Spinal cord (tissue), 10 donors: Measurements from ENCODE around the gene NAT16. TPM values are rescaled to one million over a fixed set of nuclear protein-coding genes. Genes with fewer than 3 reads are reported as not detected.

ENCODE experiments used
- DNase-seq, 6 donors: peaks; one replicate each; pipeline versions ENCODE4 v3.0.0 to v3.0.0-alpha.2; 2013 to 2015; ENCODE audit warnings: low spot score in 6 of 6, low read depth in 4 of 6
- H3K27ac ChIP-seq: one replicate; pipeline ENCODE4 v1.5.1; 2013; ENCODE audit warnings: low read depth, low read length, control low read depth
- H3K27me3 ChIP-seq: one replicate; pipeline ENCODE4 v1.6.1; 2013; ENCODE audit warnings: low read length; ENCODE audit not compliant: control insufficient read depth, insufficient read depth
- H3K36me3 ChIP-seq: one replicate; pipeline ENCODE4 v1.6.1; 2013; ENCODE audit warnings: low read length; ENCODE audit not compliant: control insufficient read depth, insufficient read depth
- H3K4me1 ChIP-seq: one replicate; pipeline ENCODE4 v1.6.1; 2013; ENCODE audit warnings: low read length; ENCODE audit not compliant: control insufficient read depth, insufficient read depth
- H3K4me3 ChIP-seq: one replicate; pipeline ENCODE4 v1.5.1; 2013; ENCODE audit warnings: low read depth, low read length, control low read depth
- H3K9me3 ChIP-seq: one replicate; pipeline ENCODE4 v1.6.1; 2013; ENCODE audit warnings: low read length; ENCODE audit not compliant: control insufficient read depth, insufficient read depth
- WGBS: methylation state at CpG from one replicate; pipeline ENCODE4 v1.1.5; 2013; ENCODE audit warnings: missing lambda C conversion rate; ENCODE audit not compliant: insufficient coverage; 5-methylcytosine and 5-hydroxymethylcytosine counted together
- long read RNA-seq, 4 donors: transcript quantifications; one replicate each; lab custom pipeline, GENCODE V29; 2026
- polyA plus RNA-seq, 2 donors: library from polyadenylated mRNA; unstranded; fragments of 120-200 nt; gene quantifications; one replicate each; pipeline ENCODE4 v1.2.1, GENCODE V29; 2013; ENCODE audit not compliant: insufficient read length in 2 of 2
- total RNA-seq, 2 donors: library from RNA; depleted of rRNA in 1 of 2; stranded (reverse); fragments of 120-200 nt in 1 of 2; fragments of >200 nt in 1 of 2; gene quantifications; one replicate each; pipeline versions ENCODE4 v1.2.3 to v1.2.4, GENCODE V29; 2013 to 2014
- donor health status: healthy.

Gene NAT16
- total RNA-seq (under 1 TPM; 0.40 to 0.61 TPM), polyA plus RNA-seq (1 to 10 TPM; 6.9 to 7.5 TPM)
- long read RNA-seq, donor 1, partial matches to known transcripts, result 0 of 2 reads
- long read RNA-seq, donor 1, other reads (novel, unspliced or antisense), result 0 of 2 reads
- long read RNA-seq, donor 2, result 0 reads
- long read RNA-seq, donor 3, partial matches to known transcripts, result 0 of 1 reads
- long read RNA-seq, donor 3, other reads (novel, unspliced or antisense), result 0 of 1 reads
- long read RNA-seq, donor 4, result 0 reads

DNA sequence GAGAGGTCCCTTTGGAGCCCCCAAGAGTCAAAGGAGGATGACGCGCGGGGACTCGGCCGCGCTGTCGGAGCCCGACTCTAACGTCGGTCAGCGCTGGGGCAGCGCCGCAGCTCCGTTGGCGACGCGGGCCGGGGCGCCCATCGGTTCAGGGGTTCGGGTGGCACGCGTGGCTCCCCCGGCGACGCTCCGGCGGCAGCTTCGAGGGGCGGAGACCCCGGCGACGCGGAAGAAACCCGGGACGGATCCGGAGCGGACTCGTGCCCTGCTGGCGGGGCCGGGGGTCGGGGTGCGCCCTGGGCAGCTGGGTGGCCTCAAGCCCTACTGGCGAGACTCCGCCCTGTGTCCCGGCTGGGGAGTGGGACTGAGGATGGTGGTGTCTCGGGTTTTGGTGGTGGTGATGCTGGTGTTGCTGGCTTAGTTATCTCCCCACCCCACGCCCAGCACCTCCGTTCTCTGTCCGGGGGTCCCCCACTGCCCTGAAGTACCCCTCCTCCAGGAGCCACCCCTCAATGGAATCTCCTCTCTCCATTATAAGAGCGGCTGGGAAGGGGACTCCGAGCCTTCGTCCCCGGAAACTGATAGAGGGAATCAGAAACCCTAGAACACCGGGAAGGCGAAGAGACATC lies at the start of gene NAT16:
NAT16 (minus strand) TSS at position 164 of the 626 bp plus-strand sequence. CDS start 5,486 bp downstream, outside the sequence.
- H3K27ac ChIP-seq, result no peak within 1 kb of the TSS
- no peaks in the 10 kb centered on the region for H3K9me3 ChIP-seq
- under 1% methylated on average over 42 of the region's 56 CpGs for WGBS
- H3K27me3 ChIP-seq, result peaks cover 48% of the 10 kb centered on the region
- peaks cover 26% of the 10 kb centered on the region for H3K4me1 ChIP-seq
- peak within 1 kb of the TSS; percentile 35 for H3K4me3 ChIP-seq
- no peaks in the 10 kb centered on the region for H3K36me3 ChIP-seq
- DNase-seq, result peak in 2 of 6 donors; percentile 62 to 79

DNA sequence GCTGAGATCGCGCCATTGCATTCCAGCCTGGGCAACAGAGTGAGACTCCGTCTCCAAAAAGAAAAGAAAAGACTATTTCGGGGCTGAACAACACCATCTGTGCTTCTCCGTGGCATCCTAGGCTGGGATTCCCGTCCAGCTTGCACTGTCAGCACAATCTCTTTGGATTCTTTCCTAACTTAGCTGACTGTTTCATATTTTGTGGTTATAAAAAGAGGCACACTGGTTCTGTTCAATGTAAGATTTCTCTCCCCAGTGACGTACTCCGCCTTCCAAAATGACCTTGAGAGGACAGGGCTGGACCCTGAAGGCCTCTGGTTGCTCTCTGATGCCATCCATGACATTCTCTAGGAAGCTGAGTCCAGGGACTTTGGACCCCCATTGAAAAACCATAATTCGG lies 46.6 kb upstream of the NAT16 start:
- peaks cover 83% of the 10 kb centered on the region for H3K36me3 ChIP-seq
- no peaks in the 10 kb centered on the region for H3K9me3 ChIP-seq
- no peak overlapping the region for H3K4me3 ChIP-seq
- H3K27me3 ChIP-seq, result no peaks in the 10 kb centered on the region
- DNase-seq, result peak in 1 of 6 donors; percentile 74
- peaks cover 1% of the 10 kb centered on the region for H3K4me1 ChIP-seq
- H3K27ac ChIP-seq, result no peak overlapping the region
- WGBS, result 97% methylated on average over 6 of the region's 9 CpGs

DNA sequence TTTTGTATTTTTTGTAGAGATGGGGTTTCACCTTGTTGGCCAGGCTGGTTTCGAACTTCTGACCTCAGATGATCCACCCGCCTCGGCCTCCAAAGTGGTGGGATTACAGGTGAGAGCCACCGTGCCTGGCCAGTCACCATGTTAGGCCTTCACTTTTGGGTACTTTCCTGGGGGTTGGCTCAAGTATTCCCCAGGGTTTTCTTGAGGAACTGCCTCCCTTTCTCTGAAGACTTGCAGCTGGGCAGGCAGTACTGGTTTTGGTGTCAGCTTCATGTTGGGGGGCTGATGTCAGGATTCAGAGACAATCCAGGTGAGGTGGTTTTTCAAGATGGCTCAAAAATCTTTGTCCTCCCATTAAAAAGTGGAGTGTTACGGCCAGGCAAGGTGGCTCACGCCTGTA lies 45.6 kb upstream of the NAT16 start:
- peaks cover 83% of the 10 kb centered on the region for H3K36me3 ChIP-seq
- H3K4me3 ChIP-seq, result no peak overlapping the region
- no peaks in the 10 kb centered on the region for H3K4me1 ChIP-seq
- WGBS, result 96% methylated on average over 4 of the region's 6 CpGs
- H3K27ac ChIP-seq, result no peak overlapping the region
- H3K27me3 ChIP-seq, result no peaks in the 10 kb centered on the region
- no peaks in the 10 kb centered on the region for H3K9me3 ChIP-seq
- no peak for DNase-seq

DNA sequence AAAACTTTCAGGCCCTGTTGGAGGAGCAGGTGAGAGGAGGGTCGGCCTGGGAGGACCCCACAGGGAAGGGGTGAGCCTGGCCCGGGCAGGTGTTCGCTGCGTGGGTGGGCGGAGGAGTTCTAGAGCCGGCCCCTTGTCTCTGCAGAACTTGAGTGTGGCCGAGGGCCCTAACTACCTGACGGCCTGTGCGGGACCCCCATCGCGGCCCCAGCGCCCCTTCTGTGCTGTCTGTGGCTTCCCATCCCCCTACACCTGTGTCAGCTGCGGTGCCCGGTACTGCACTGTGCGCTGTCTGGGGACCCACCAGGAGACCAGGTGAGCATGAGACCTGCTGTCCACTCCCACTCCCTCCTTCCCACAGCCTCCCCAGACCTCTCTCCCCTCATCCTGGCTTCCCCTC lies 43.4 kb upstream of the NAT16 start:
- Histone ChIP-seq H3K27ac (no peak overlapping the region), H3K4me1 (peaks cover 11% of the 10 kb centered on the region), H3K9me3 (no peaks in the 10 kb centered on the region), H3K36me3 (peaks cover 69% of the 10 kb centered on the region), H3K4me3 (no peak overlapping the region), H3K27me3 (no peaks in the 10 kb centered on the region)
- WGBS, result 98% methylated on average over 14 of the region's 15 CpGs
- no peak for DNase-seq

DNA sequence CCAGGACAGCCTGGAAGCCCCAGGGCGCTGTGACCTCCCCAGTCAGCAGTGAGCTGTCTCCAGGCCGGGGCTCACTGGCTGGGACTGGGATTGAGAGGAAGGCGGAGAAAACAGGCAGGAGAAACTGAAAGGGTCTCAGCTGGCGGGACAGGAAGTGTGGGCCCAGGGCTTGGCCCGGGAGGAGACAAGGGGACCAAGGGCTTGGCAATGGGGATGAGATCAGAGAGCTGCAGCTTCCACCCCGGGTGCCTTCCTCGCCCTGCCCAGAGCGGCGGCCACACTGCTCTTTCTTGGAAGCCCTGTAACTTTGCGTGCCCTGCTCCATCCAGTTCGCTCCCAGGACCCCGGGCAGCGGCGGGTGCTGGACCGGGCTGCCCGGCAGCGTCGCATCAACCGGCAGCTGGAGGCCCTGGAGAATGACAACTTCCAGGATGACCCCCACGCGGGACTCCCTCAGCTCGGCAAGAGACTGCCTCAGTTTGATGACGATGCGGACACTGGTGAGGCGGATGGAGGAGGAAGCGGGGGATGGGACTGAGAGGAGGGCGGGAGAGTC lies 42.3 kb upstream of the NAT16 start:
- H3K36me3 ChIP-seq, result peaks cover 58% of the 10 kb centered on the region
- no peak overlapping the region for H3K27ac ChIP-seq
- H3K4me3 ChIP-seq, result no peak overlapping the region
- H3K27me3 ChIP-seq, result no peaks in the 10 kb centered on the region
- no peak for DNase-seq
- 91% methylated on average over 27 of the region's 27 CpGs for WGBS
- H3K9me3 ChIP-seq, result no peaks in the 10 kb centered on the region
- peaks cover 20% of the 10 kb centered on the region for H3K4me1 ChIP-seq

DNA sequence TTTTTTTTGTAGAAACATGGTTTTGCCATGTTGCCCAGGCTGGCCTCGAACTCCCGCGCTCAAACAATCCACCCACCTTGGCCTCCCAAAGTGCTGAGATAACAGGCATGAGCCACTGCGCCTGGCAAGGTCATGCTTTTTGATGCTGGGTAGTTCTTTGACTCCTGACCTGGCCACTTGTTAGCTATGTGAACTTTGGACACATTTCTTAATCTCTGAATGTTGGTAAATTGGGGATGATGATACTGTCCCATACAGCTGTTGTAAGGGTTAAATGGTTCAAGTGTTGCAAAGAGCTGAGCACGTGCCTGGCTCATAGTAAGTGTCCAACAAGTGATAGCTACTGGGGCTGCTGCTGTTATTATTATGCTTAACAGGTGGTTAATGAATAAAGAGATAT lies 40.2 kb upstream of the NAT16 start:
- H3K4me1 ChIP-seq, result peaks cover 40% of the 10 kb centered on the region
- H3K4me3 ChIP-seq, result no peak overlapping the region
- H3K36me3 ChIP-seq, result peaks cover 49% of the 10 kb centered on the region
- 83% methylated on average over 5 of the region's 5 CpGs for WGBS
- no peaks in the 10 kb centered on the region for H3K9me3 ChIP-seq
- H3K27me3 ChIP-seq, result no peaks in the 10 kb centered on the region
- H3K27ac ChIP-seq, result no peak overlapping the region
- no peak for DNase-seq

DNA sequence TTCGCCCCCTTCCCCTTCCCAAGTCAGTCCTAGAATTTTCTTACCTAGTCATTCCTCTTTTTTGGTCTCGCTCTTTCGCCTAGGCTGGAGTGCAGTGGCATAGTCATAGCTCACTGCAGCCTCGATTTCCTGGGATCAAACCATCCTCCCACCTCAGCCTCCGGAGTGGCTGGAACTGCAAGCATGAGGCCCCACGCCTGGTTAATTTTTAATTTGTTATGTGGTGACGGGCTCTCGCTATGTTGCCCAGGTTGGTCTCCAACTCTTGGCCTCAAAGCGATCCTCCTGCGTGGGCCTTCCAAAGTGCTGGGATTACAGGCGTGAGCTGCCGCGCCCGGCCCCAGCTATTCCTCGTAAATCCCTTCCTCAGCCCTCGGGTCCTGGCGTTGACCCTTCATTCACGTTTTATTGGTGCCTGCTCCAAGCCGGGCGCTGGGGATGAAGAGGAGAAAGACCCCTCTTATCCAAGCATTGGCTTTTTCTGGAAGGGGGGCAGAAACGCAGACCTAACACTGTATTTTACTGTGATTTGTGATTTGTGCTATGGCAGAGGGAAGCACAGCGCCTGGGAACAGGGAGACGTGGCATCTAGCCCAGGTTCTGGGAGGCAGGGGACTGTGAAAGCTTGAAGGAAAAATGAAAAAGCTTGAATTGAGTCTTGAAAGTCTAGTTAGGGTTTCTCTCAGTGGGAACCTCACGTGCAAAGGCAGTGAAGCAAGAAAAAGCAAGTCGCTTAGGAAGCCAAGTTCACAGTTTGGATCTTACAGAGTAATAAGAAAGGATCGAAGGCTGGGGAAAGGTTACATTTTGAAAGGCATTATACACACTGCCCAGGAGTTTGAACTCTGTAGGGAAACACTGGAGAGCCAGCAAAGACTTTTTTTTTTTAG lies 38.4 kb upstream of the NAT16 start:
- H3K36me3 ChIP-seq, result peaks cover 48% of the 10 kb centered on the region
- no peak for DNase-seq
- WGBS, result 15% methylated on average over 18 of the region's 26 CpGs
- peaks cover 40% of the 10 kb centered on the region for H3K4me1 ChIP-seq
- H3K4me3 ChIP-seq, result peak overlapping the region; percentile 87
- H3K27ac ChIP-seq, result peak overlapping the region; percentile 96
- no peaks in the 10 kb centered on the region for H3K27me3 ChIP-seq
- H3K9me3 ChIP-seq, result no peaks in the 10 kb centered on the region

DNA sequence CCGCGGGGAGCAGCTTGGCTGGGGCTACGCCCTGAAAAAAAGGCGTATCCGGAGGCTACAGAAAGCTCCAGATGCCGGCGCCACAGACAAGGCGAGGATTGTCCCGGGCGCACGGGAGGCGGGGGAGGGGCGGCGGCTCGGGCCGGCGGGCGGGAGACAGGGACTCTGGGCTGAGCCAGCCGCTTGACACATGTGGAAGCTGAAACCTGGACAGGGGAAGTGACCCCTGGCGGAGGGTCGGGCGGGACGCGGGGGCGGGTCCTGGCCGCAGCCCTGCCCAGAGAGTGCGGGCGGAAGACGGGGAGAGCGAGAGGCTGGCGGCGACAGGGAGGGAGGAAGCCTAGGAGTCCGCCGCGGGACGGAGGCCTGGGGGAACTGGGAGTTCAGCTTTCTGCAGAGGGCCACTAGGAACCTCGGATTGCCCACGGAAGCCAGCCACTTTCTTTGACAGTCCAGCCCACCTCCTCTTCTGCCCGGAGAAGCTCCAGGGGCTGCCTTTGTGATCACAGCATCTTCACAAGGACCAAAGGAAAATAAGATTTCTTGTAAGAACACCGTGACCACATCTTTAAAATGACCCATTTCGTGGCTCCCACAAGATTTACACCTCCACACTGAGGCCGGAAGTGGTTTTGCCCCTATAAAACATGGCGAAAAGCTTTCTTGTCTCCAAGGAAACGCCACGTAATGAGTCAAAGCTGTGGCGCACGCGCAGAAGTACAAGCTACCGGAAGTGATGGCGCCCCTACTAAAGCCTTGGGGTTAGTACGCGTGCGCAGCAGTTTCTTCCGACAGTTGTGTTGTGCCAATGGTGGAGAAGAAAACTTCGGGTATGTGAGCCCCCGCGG lies 37.5 kb upstream of the NAT16 start, which contains the start of the genes PLOD3 and ZNHIT1:
PLOD3 (minus strand) TSS at position 194 of the 848 bp plus-strand sequence. CDS start 307 bp downstream, outside the sequence.
ZNHIT1 (plus strand) TSS at position 778 of the 848 bp plus-strand sequence; CDS start at position 809, 31 bp downstream.
- Histone ChIP-seq H3K27ac (peak within 1 kb of the TSS; percentile 96), H3K36me3 (peaks cover 47% of the 10 kb centered on the region), H3K27me3 (no peaks in the 10 kb centered on the region), H3K9me3 (no peaks in the 10 kb centered on the region), H3K4me3 (peak within 1 kb of the TSS; percentile 87), H3K4me1 (peaks cover 40% of the 10 kb centered on the region)
- DNase-seq, result peak; percentile 97 to 100 (median 99)
- under 1% methylated on average over 53 of the region's 57 CpGs for WGBS
